ENCODE results near the gene SMYD2.

- TF ChIP-seq CTCF (IDR thresholded peaks at IDR 0.05) (no peak), POLR2A (IDR thresholded peaks at IDR 0.05) (no peak)
Measured at GRCh38 chr1:214314178-214314843, 33.4 kb downstream of the SMYD2 start.

Data from stomach (tissue), 4 donors.